T1000 (cell line): ENCODE results near the gene SSBP4.
"Not testable (repeated sequence)": the region's sequence is repeated elsewhere in the genome, so short reads cannot be mapped to it uniquely, and the experiment has no call there.

ENCODE experiments used
- DNase-seq: peaks from one replicate; lab custom pipeline; 2025; ENCODE audit warnings: mixed read lengths; lab: John Stamatoyannopoulos, UW

Gene SSBP4

GRCh38 chr19:18419195-18419698 is at the start of gene SSBP4:
Gene SSBP4 (plus strand): TSS chr19:18419398. CDS start chr19:18419649, 251 bp downstream.
- DNase-seq = peak; percentile 61

GRCh38 chr19:18373407-18373891 is 45.7 kb upstream of the SSBP4 start:
- no peak for DNase-seq

- peak; percentile 76 for DNase-seq
These were observed 45.1 kb upstream of the SSBP4 start for GRCh38 chr19:18373892-18374629.

- no peak for DNase-seq
These were observed 42.2 kb upstream of the SSBP4 start for GRCh38 chr19:18377026-18377425.

- peak; percentile 38 for DNase-seq
These were observed 39.1 kb upstream of the SSBP4 start for GRCh38 chr19:18379803-18380747.

GRCh38 chr19:18380843-18381242 is 38.4 kb upstream of the SSBP4 start:
- DNase-seq = no peak

- DNase-seq = not testable (repeated sequence)
These were observed 35.6 kb upstream of the SSBP4 start for GRCh38 chr19:18383622-18384021.

- no peak for DNase-seq
These were observed 34.4 kb upstream of the SSBP4 start for GRCh38 chr19:18384775-18385174.

GRCh38 chr19:18385359-18385674 is 33.9 kb upstream of the SSBP4 start:
- no peak for DNase-seq

GRCh38 chr19:18385675-18386542 is 33.3 kb upstream of the SSBP4 start, which contains the start of gene GDF15:
Gene GDF15 (plus strand): TSS chr19:18386158. CDS start chr19:18386190, 32 bp downstream.
- peak; percentile 61 for DNase-seq

GRCh38 chr19:18386543-18387271 is 32.5 kb upstream of the SSBP4 start:
- no peak for DNase-seq

GRCh38 chr19:18388100-18388959 is 30.9 kb upstream of the SSBP4 start:
- DNase-seq = peak; percentile 19

GRCh38 chr19:18388960-18389725 is 30.1 kb upstream of the SSBP4 start:
- no peak for DNase-seq

- no peak for DNase-seq
These were observed 29.5 kb upstream of the SSBP4 start for GRCh38 chr19:18389726-18390064.

- DNase-seq = no peak
These were observed 28.9 kb upstream of the SSBP4 start for GRCh38 chr19:18390065-18390907.

- DNase-seq = no peak
These were observed 27.6 kb upstream of the SSBP4 start for GRCh38 chr19:18391509-18392075.

- DNase-seq = no peak
These were observed 26.8 kb upstream of the SSBP4 start for GRCh38 chr19:18392417-18392816.

GRCh38 chr19:18392926-18393325 is 26.3 kb upstream of the SSBP4 start:
- no peak for DNase-seq
